Common myeloid progenitor, CD34-positive (primary cell): Measurements from ENCODE around the gene PFKL.
"Not testable (repeated sequence)": the region's sequence is repeated elsewhere in the genome, so short reads cannot be mapped to it uniquely, and the experiment has no call there.

ENCODE experiments used
- CTCF ChIA-PET: fragments of 350-600 bp; sonication (Branson Sonifier 250); formaldehyde crosslinking; loops from one replicate; lab custom pipeline; 2021; ENCODE audit warnings: antibody characterized with exemption; lab: Charles Lee
- POLR2A ChIA-PET: fragments of 350-600 bp; sonication (Branson Sonifier 250); formaldehyde crosslinking; loops from one replicate; lab custom pipeline; 2021; ENCODE audit warnings: antibody characterized with exemption; lab: Charles Lee
- DNase-seq, 3 donors: peaks; one replicate each; pipeline versions ENCODE4 v3.0.0 to v3.0.0-alpha.2; 2013
- H3K27ac ChIP-seq, 2 experiments: 1 replicate in 1 of 2; 2 replicates in 1 of 2; pipeline ENCODE4 v1.7.0; 2013; ENCODE audit warnings: inconsistent platforms in 2 of 2, low read length in 2 of 2, mild to moderate bottlenecking in 2 of 2, low read depth in 1 of 2, moderate library complexity in 1 of 2; ENCODE audit not compliant: severe bottlenecking in 2 of 2, insufficient read depth in 1 of 2, poor library complexity in 1 of 2
- H3K27me3 ChIP-seq, 5 experiments: replicated peaks in 2 of 5; 1 replicate in 3 of 5; 2 replicates in 2 of 5; pipeline versions ENCODE4 v1.6.1 to v1.7.0; 2013; ENCODE audit warnings: low read length in 4 of 5, mild to moderate bottlenecking in 2 of 5, moderate library complexity in 2 of 5, inconsistent platforms in 1 of 5; ENCODE audit not compliant: insufficient read depth in 5 of 5, control insufficient read depth in 4 of 5
- H3K36me3 ChIP-seq, 4 experiments: 1 replicate in 2 of 4; 2 replicates in 2 of 4; pipeline versions ENCODE4 v1.6.1 to v1.7.0; 2013; ENCODE audit warnings: low read length in 3 of 4, control low read depth in 1 of 4, mild to moderate bottlenecking in 1 of 4; ENCODE audit not compliant: control insufficient read depth in 4 of 4, insufficient read depth in 4 of 4
- H3K4me1 ChIP-seq, 4 experiments: 1 replicate in 3 of 4; 2 replicates in 1 of 4; pipeline versions ENCODE4 v1.6.1 to v1.7.1; 2013; ENCODE audit warnings: low read length in 3 of 4, mild to moderate bottlenecking in 3 of 4, control low read depth in 1 of 4, inconsistent platforms in 1 of 4, moderate library complexity in 1 of 4; ENCODE audit not compliant: control insufficient read depth in 4 of 4, insufficient read depth in 4 of 4; ENCODE audit errors: control extremely low read depth in 1 of 4
- H3K4me3 ChIP-seq, 7 experiments: 1 replicate in 4 of 7; 2 replicates in 3 of 7; pipeline versions ENCODE4 v1.5.1 to v1.7.0; 2013; ENCODE audit warnings: mild to moderate bottlenecking in 7 of 7, low read length in 6 of 7, moderate library complexity in 6 of 7, inconsistent platforms in 2 of 7, low read depth in 2 of 7, control low read depth in 1 of 7; ENCODE audit not compliant: insufficient read depth in 4 of 7, control insufficient read depth in 1 of 7; ENCODE audit errors: extremely low read depth in 1 of 7
- H3K9me3 ChIP-seq, 5 experiments: 1 replicate in 4 of 5; 2 replicates in 1 of 5; pipeline versions ENCODE4 v1.6.1 to v1.7.1; 2013; ENCODE audit warnings: low read length in 4 of 5, mild to moderate bottlenecking in 2 of 5, inconsistent platforms in 1 of 5, low read depth in 1 of 5, moderate library complexity in 1 of 5; ENCODE audit not compliant: control insufficient read depth in 4 of 5, insufficient read depth in 2 of 5; ENCODE audit errors: control extremely low read depth in 1 of 5
- WGBS: methylation state at CpG from one replicate; pipeline ENCODE4 v1.1.5; 2013; ENCODE audit not compliant: insufficient coverage; 5-methylcytosine and 5-hydroxymethylcytosine counted together

Gene PFKL

GRCh38 chr21:44279354-44280260 lies 20.2 kb upstream of the PFKL start:
- POLR2A ChIA-PET, result no interaction called here
- H3K9me3 ChIP-seq, result no peaks in the 10 kb centered on the region
- CTCF ChIA-PET, result interaction anchor here (1.1 kb wide), 1 partner anchor 12 kb away, joined by 4 read pairs; no protein-coding TSS in a partner anchor
- H3K4me3 ChIP-seq, result no peak overlapping the region
- no peak for DNase-seq
- no peak overlapping the region for H3K27ac ChIP-seq
- no peaks in the 10 kb centered on the region for H3K36me3 ChIP-seq
- WGBS, result 91% methylated on average over 17 of the region's 19 CpGs
- peaks cover 0 to 12% (median 11%) of the 10 kb centered on the region in 4 experiments for H3K4me1 ChIP-seq
- no peaks in the 10 kb centered on the region for H3K27me3 ChIP-seq

DNA sequence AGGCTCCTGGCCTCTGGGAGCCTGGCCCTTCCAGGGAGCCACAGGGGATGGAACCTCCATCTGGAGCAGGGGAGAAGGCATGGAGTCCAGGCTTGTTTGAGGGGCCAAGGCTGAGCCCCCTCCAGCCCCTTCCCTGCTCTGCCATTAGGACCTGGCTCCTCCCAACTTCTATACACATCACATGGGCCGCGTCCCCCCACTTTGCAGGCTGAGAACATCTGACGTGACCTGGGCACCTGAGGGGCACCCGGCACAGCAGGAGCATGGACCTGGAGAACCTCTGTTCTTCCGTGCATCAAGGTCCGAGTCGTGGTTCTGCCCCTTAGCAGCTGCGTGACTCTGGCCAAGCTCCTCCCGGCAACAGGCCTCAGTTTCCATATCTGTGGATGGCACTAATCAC lies 18.1 kb upstream of the PFKL start:
- no peak overlapping the region for H3K4me3 ChIP-seq

DNA sequence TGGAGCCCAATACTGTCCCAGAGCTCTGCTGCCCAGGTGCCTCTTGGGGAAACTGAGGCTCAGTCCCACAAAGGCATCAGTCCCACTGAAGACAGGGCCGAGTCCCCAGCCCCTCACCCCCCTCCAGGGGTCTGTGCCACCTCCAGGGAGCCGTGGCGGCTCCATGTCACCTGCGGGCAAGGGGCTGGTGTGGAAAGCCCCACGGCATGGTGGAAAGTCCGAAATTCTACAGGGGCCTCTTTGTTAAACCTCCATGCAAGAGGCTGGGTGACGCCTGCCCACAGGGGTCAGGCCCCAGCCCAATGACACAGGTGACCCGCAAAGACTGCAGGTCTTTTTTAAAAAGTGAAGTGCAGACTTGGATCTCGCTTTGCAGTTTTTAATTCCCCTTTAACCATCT lies 17.5 kb upstream of the PFKL start:
- POLR2A ChIA-PET, result no interaction called here
- Histone ChIP-seq H3K4me1 (peaks cover 0 to 22% (median 16%) of the 10 kb centered on the region in 4 experiments), H3K27me3 (no peaks in the 10 kb centered on the region), H3K36me3 (no peaks in the 10 kb centered on the region), H3K27ac (no peak overlapping the region), H3K9me3 (no peaks in the 10 kb centered on the region), H3K4me3 (no peak overlapping the region)
- 99% methylated on average over 8 of the region's 9 CpGs for whole genome bisulfite sequencing
- no peak for DNase-seq
- CTCF ChIA-PET, result interaction anchor here (0.9 kb wide), 1 partner anchor 15 kb away, joined by 3 read pairs; no protein-coding TSS in a partner anchor

More for the DNA sequence above, 18.1 kb upstream of the PFKL start:
- POLR2A ChIA-PET, result no interaction called here
- H3K36me3 ChIP-seq, result no peaks in the 10 kb centered on the region
- CTCF ChIA-PET, result interaction anchor here (0.9 kb wide), 1 partner anchor 15 kb away, joined by 3 read pairs; no protein-coding TSS in a partner anchor
- H3K27ac ChIP-seq, result no peak overlapping the region
- peaks cover 0 to 22% (median 16%) of the 10 kb centered on the region in 4 experiments for H3K4me1 ChIP-seq
- no peak for DNase-seq
- H3K27me3 ChIP-seq, result no peaks in the 10 kb centered on the region
- WGBS, result 98% methylated on average over 9 of the region's 9 CpGs
- no peaks in the 10 kb centered on the region for H3K9me3 ChIP-seq

GRCh38 chr21:44283211-44283785 lies 16.6 kb upstream of the PFKL start:
- 29% methylated on average over 3 of the region's 11 CpGs for WGBS
- POLR2A ChIA-PET, H3K9me3 ChIP-seq, DNase-seq, H3K36me3 ChIP-seq, H3K27ac ChIP-seq, H3K4me3 ChIP-seq, H3K27me3 ChIP-seq: not testable (repeated sequence)
- CTCF ChIA-PET, result interaction anchor here (1.1 kb wide), 1 partner anchor 15 kb away, joined by 5 read pairs; no protein-coding TSS in a partner anchor
- peaks cover 0 to 22% (median 16%) of the 10 kb centered on the region in 4 experiments for H3K4me1 ChIP-seq

GRCh38 chr21:44283948-44284347 lies 15.9 kb upstream of the PFKL start:
- DNase-seq, result peak in 2 of 3 donors; percentile 64 to 69
- Histone ChIP-seq H3K4me1 (peaks cover 0 to 22% (median 16%) of the 10 kb centered on the region in 4 experiments), H3K27ac (no peak overlapping the region), H3K9me3 (no peaks in the 10 kb centered on the region), H3K4me3 (peak overlapping the region in 2 of 7 experiments; percentile 19 to 38), H3K27me3 (no peaks in the 10 kb centered on the region), H3K36me3 (no peaks in the 10 kb centered on the region)
- 25% methylated on average over 4 of the region's 11 CpGs for WGBS
- ChIA-PET POLR2A (no interaction called here), CTCF (interaction anchor here (1.1 kb wide), 1 partner anchor 16 kb away, joined by 5 read pairs; no protein-coding TSS in a partner anchor)

GRCh38 chr21:44285138-44285992 lies 14.5 kb upstream of the PFKL start, which contains the start of gene AIRE:
Gene AIRE, plus strand, starts transcription at chr21:44285876. Its CDS starts 131 bp downstream, at chr21:44286007.
- Histone ChIP-seq H3K27me3 (no peaks in the 10 kb centered on the region), H3K4me3 (peak within 1 kb of the TSS in 2 of 7 experiments; percentile 32 to 38), H3K36me3 (no peaks in the 10 kb centered on the region), H3K9me3 (no peaks in the 10 kb centered on the region), H3K4me1 (peaks cover 0 to 22% (median 16%) of the 10 kb centered on the region in 4 experiments), H3K27ac (no peak within 1 kb of the TSS)
- CTCF ChIA-PET, result interaction anchor here (1.5 kb wide), 1 partner anchor 13 kb away, joined by 6 read pairs; no protein-coding TSS in a partner anchor
- DNase-seq, result peak in 1 of 3 donors; percentile 43
- 66% methylated on average over 49 of the region's 56 CpGs for WGBS
- POLR2A ChIA-PET, result no interaction called here
